ENCODE measurements around the gene FAM53B.

FAM53B gene

GRCh38 chr10:124670849-124671248, 73.3 kb downstream of the FAM53B start:
- peak overlapping the region in 1 of 2 experiments; percentile 17 for H3K23ac ChIP-seq (ENCODE audit: low read length in 2 of 2)
- no peak overlapping the region for H3K4me3 ChIP-seq (ENCODE audit: insufficient read depth in 1 of 2, low read depth in 1 of 2, low read length in 2 of 2)
- no peak overlapping the region for H2AK5ac ChIP-seq (ENCODE audit: low read length, severe bottlenecking)
- no peaks in the 10 kb centered on the region for H3K9me3 ChIP-seq (ENCODE audit: control insufficient read depth, low read length)
- no peak overlapping the region for H3K4ac ChIP-seq (ENCODE audit: low read depth in 1 of 2, low read length in 2 of 2)
- H3K18ac ChIP-seq (ENCODE audit: low read depth in 1 of 2, low read length in 2 of 2) = no peak overlapping the region
- H2BK15ac ChIP-seq (ENCODE audit: low read depth, poor library complexity, severe bottlenecking) = no peak overlapping the region
- no peak for DNase-seq
- H2AFZ ChIP-seq (ENCODE audit: low read depth, low read length) = no peak overlapping the region
- H4K91ac ChIP-seq (ENCODE audit: low read length) = peak overlapping the region; percentile 18
- 71% methylated on average over 13 of the region's 13 CpGs for WGBS
- peaks cover 0 to 34% of the 10 kb centered on the region in 2 experiments for H3K36me3 ChIP-seq (ENCODE audit: control insufficient read depth in 1 of 2, insufficient read depth in 2 of 2, low read depth in 1 of 2, low read length in 2 of 2)
- H2BK5ac ChIP-seq (ENCODE audit: low read depth, low read length, poor library complexity, severe bottlenecking) = no peak overlapping the region
- H3K4me2 ChIP-seq (ENCODE audit: low read length, poor library complexity, severe bottlenecking) = no peak overlapping the region
- no peak overlapping the region for H2BK12ac ChIP-seq (ENCODE audit: low read length in 2 of 2)
- H3K4me1 ChIP-seq (ENCODE audit: control insufficient read depth, insufficient read depth, low read depth, low read length) = peaks cover 12% of the 10 kb centered on the region
- H4K8ac ChIP-seq (ENCODE audit: low read length) = peak overlapping the region; percentile 19
- H3K14ac ChIP-seq (ENCODE audit: low read length in 2 of 2) = no peak overlapping the region
- H3K9ac ChIP-seq (ENCODE audit: low read length) = peak overlapping the region; percentile 42
- H3K79me1 ChIP-seq (replicated peaks; ENCODE audit: low read length, poor library complexity, severe bottlenecking) = peaks cover 57% of the 10 kb centered on the region
- no peak overlapping the region for H3K27ac ChIP-seq (ENCODE audit: low read length, poor library complexity, severe bottlenecking)
- H3K27me3 ChIP-seq (ENCODE audit: control insufficient read depth in 1 of 2, insufficient read depth in 1 of 2, low read length in 2 of 2) = no peaks in the 10 kb centered on the region
- H2BK120ac ChIP-seq (ENCODE audit: low read depth, low read length) = no peak overlapping the region

- no peaks in the 10 kb centered on the region for H3K27me3 ChIP-seq (ENCODE audit: control insufficient read depth in 1 of 2, insufficient read depth in 1 of 2, low read length in 2 of 2)
- no peak overlapping the region for H3K18ac ChIP-seq (ENCODE audit: low read depth in 1 of 2, low read length in 2 of 2)
- H3K27ac ChIP-seq (ENCODE audit: low read length, poor library complexity, severe bottlenecking) = no peak overlapping the region
- no peak overlapping the region for H2BK15ac ChIP-seq (ENCODE audit: low read depth, poor library complexity, severe bottlenecking)
- no peak overlapping the region for H3K4me3 ChIP-seq (ENCODE audit: insufficient read depth in 1 of 2, low read depth in 1 of 2, low read length in 2 of 2)
- H4K8ac ChIP-seq (ENCODE audit: low read length) = no peak overlapping the region
- H4K91ac ChIP-seq (ENCODE audit: low read length) = no peak overlapping the region
- H3K23ac ChIP-seq (ENCODE audit: low read length in 2 of 2) = no peak overlapping the region
- no peak overlapping the region for H3K9ac ChIP-seq (ENCODE audit: low read length)
- no peak overlapping the region for H2BK5ac ChIP-seq (ENCODE audit: low read depth, low read length, poor library complexity, severe bottlenecking)
- DNase-seq = no peak
- no peaks in the 10 kb centered on the region for H3K9me3 ChIP-seq (ENCODE audit: control insufficient read depth, low read length)
- no peak overlapping the region for H3K4ac ChIP-seq (ENCODE audit: low read depth in 1 of 2, low read length in 2 of 2)
- no peak overlapping the region for H2BK12ac ChIP-seq (ENCODE audit: low read length in 2 of 2)
- WGBS = 96% methylated on average over 23 of the region's 23 CpGs
- no peak overlapping the region for H3K14ac ChIP-seq (ENCODE audit: low read length in 2 of 2)
- H3K79me1 ChIP-seq (replicated peaks; ENCODE audit: low read length, poor library complexity, severe bottlenecking) = peaks cover 54% of the 10 kb centered on the region
- H3K4me1 ChIP-seq (ENCODE audit: control insufficient read depth, insufficient read depth, low read depth, low read length) = peaks cover 12% of the 10 kb centered on the region
- no peak overlapping the region for H2AK5ac ChIP-seq (ENCODE audit: low read length, severe bottlenecking)
- no peak overlapping the region for H3K4me2 ChIP-seq (ENCODE audit: low read length, poor library complexity, severe bottlenecking)
- H3K36me3 ChIP-seq (ENCODE audit: control insufficient read depth in 1 of 2, insufficient read depth in 2 of 2, low read depth in 1 of 2, low read length in 2 of 2) = peaks cover 0 to 32% of the 10 kb centered on the region in 2 experiments
- H2AFZ ChIP-seq (ENCODE audit: low read depth, low read length) = no peak overlapping the region
- H2BK120ac ChIP-seq (ENCODE audit: low read depth, low read length) = no peak overlapping the region
Measured at GRCh38 chr10:124669824-124670654, 74.1 kb downstream of the FAM53B start.

GRCh38 chr10:124669141-124669823, 74.9 kb downstream of the FAM53B start:
- no peaks in the 10 kb centered on the region for H3K9me3 ChIP-seq (ENCODE audit: control insufficient read depth, low read length)
- no peak overlapping the region for H4K91ac ChIP-seq (ENCODE audit: low read length)
- H3K9ac ChIP-seq (ENCODE audit: low read length) = no peak overlapping the region
- H3K14ac ChIP-seq (ENCODE audit: low read length in 2 of 2) = no peak overlapping the region
- H3K27me3 ChIP-seq (ENCODE audit: control insufficient read depth in 1 of 2, insufficient read depth in 1 of 2, low read length in 2 of 2) = no peaks in the 10 kb centered on the region
- H2BK120ac ChIP-seq (ENCODE audit: low read depth, low read length) = no peak overlapping the region
- no peak overlapping the region for H3K27ac ChIP-seq (ENCODE audit: low read length, poor library complexity, severe bottlenecking)
- no peak overlapping the region for H2AFZ ChIP-seq (ENCODE audit: low read depth, low read length)
- H3K23ac ChIP-seq (ENCODE audit: low read length in 2 of 2) = no peak overlapping the region
- peaks cover 0 to 30% of the 10 kb centered on the region in 2 experiments for H3K36me3 ChIP-seq (ENCODE audit: control insufficient read depth in 1 of 2, insufficient read depth in 2 of 2, low read depth in 1 of 2, low read length in 2 of 2)
- H3K4me2 ChIP-seq (ENCODE audit: low read length, poor library complexity, severe bottlenecking) = no peak overlapping the region
- no peak overlapping the region for H3K18ac ChIP-seq (ENCODE audit: low read depth in 1 of 2, low read length in 2 of 2)
- H3K4ac ChIP-seq (ENCODE audit: low read depth in 1 of 2, low read length in 2 of 2) = no peak overlapping the region
- H2BK15ac ChIP-seq (ENCODE audit: low read depth, poor library complexity, severe bottlenecking) = no peak overlapping the region
- no peak overlapping the region for H4K8ac ChIP-seq (ENCODE audit: low read length)
- no peak overlapping the region for H2BK12ac ChIP-seq (ENCODE audit: low read length in 2 of 2)
- 96% methylated on average over 20 of the region's 20 CpGs for WGBS
- DNase-seq = no peak
- H3K79me1 ChIP-seq (replicated peaks; ENCODE audit: low read length, poor library complexity, severe bottlenecking) = peaks cover 48% of the 10 kb centered on the region
- H3K4me1 ChIP-seq (ENCODE audit: control insufficient read depth, insufficient read depth, low read depth, low read length) = peaks cover 12% of the 10 kb centered on the region
- H3K4me3 ChIP-seq (ENCODE audit: insufficient read depth in 1 of 2, low read depth in 1 of 2, low read length in 2 of 2) = no peak overlapping the region
- no peak overlapping the region for H2BK5ac ChIP-seq (ENCODE audit: low read depth, low read length, poor library complexity, severe bottlenecking)
- no peak overlapping the region for H2AK5ac ChIP-seq (ENCODE audit: low read length, severe bottlenecking)

- Histone ChIP-seq H3K18ac (ENCODE audit: low read depth in 1 of 2, low read length in 2 of 2) (no peak overlapping the region), H3K4me2 (ENCODE audit: low read length, poor library complexity, severe bottlenecking) (no peak overlapping the region), H2BK12ac (ENCODE audit: low read length in 2 of 2) (no peak overlapping the region), H3K23ac (ENCODE audit: low read length in 2 of 2) (no peak overlapping the region), H3K9me3 (ENCODE audit: control insufficient read depth, low read length) (no peaks in the 10 kb centered on the region), H3K14ac (ENCODE audit: low read length in 2 of 2) (no peak overlapping the region), H3K27ac (ENCODE audit: low read length, poor library complexity, severe bottlenecking) (no peak overlapping the region), H3K27me3 (ENCODE audit: control insufficient read depth in 1 of 2, insufficient read depth in 1 of 2, low read length in 2 of 2) (no peaks in the 10 kb centered on the region), H3K36me3 (ENCODE audit: control insufficient read depth in 1 of 2, insufficient read depth in 2 of 2, low read depth in 1 of 2, low read length in 2 of 2) (peaks cover 0 to 33% of the 10 kb centered on the region in 2 experiments), H2BK15ac (ENCODE audit: low read depth, poor library complexity, severe bottlenecking) (no peak overlapping the region), H3K4me1 (ENCODE audit: control insufficient read depth, insufficient read depth, low read depth, low read length) (peaks cover 12% of the 10 kb centered on the region), H4K8ac (ENCODE audit: low read length) (no peak overlapping the region), H2AK5ac (ENCODE audit: low read length, severe bottlenecking) (no peak overlapping the region), H3K4ac (ENCODE audit: low read depth in 1 of 2, low read length in 2 of 2) (no peak overlapping the region), H3K79me1 (replicated peaks; ENCODE audit: low read length, poor library complexity, severe bottlenecking) (peaks cover 46% of the 10 kb centered on the region), H3K4me3 (ENCODE audit: insufficient read depth in 1 of 2, low read depth in 1 of 2, low read length in 2 of 2) (no peak overlapping the region), H2BK120ac (ENCODE audit: low read depth, low read length) (no peak overlapping the region), H2AFZ (ENCODE audit: low read depth, low read length) (no peak overlapping the region), H3K9ac (ENCODE audit: low read length) (no peak overlapping the region), H4K91ac (ENCODE audit: low read length) (no peak overlapping the region), H2BK5ac (ENCODE audit: low read depth, low read length, poor library complexity, severe bottlenecking) (no peak overlapping the region)
- no peak for DNase-seq
- WGBS = 95% methylated on average over 11 of the region's 11 CpGs
Measured at GRCh38 chr10:124668517-124669051, 75.6 kb downstream of the FAM53B start.
